ENCODE measurements around the gene PFKFB3. TPM values are rescaled to one million over a fixed set of nuclear protein-coding genes. Genes with fewer than 3 reads are reported as not detected.
"Not testable (repeated sequence)": the region's sequence is repeated elsewhere in the genome, so short reads cannot be mapped to it uniquely, and the experiment has no call there.

PFKFB3 gene
- total RNA-seq, 1 donor from 2014 or later: 137 TPM

- Mint-ChIP-seq H3K4me1 (ENCODE audit: low read depth, unreplicated experiment) (no peaks in the 10 kb centered on the region), H3K27me3 (ENCODE audit: unreplicated experiment) (peaks cover 9% of the 10 kb centered on the region), H3K9me3 (ENCODE audit: unreplicated experiment) (peaks cover 20% of the 10 kb centered on the region), H3K27ac (ENCODE audit: unreplicated experiment) (no peak overlapping the region), H3K36me3 (ENCODE audit: unreplicated experiment) (peaks cover 5% of the 10 kb centered on the region), H3K4me3 (ENCODE audit: unreplicated experiment) (no peak overlapping the region)
- DNase-seq: no peak
- no peak for TF ChIP-seq CTCF (IDR thresholded peaks at IDR 0.05; ENCODE audit: partially characterized antibody, unreplicated experiment)
Observed at GRCh38 chr10:6236349-6237198, 33.8 kb downstream of the PFKFB3 start.

- peaks cover 5% of the 10 kb centered on the region for H3K36me3 Mint-ChIP-seq (ENCODE audit: unreplicated experiment)
- no peak overlapping the region for H3K4me3 Mint-ChIP-seq (ENCODE audit: unreplicated experiment)
- peaks cover 20% of the 10 kb centered on the region for H3K9me3 Mint-ChIP-seq (ENCODE audit: unreplicated experiment)
- no peak overlapping the region for H3K27ac Mint-ChIP-seq (ENCODE audit: unreplicated experiment)
- TF ChIP-seq CTCF (IDR thresholded peaks at IDR 0.05; ENCODE audit: partially characterized antibody, unreplicated experiment): no peak
- no peak for DNase-seq
- peaks cover 9% of the 10 kb centered on the region for H3K27me3 Mint-ChIP-seq (ENCODE audit: unreplicated experiment)
- H3K4me1 Mint-ChIP-seq (ENCODE audit: low read depth, unreplicated experiment): no peaks in the 10 kb centered on the region
Observed at GRCh38 chr10:6237199-6237530, 34.4 kb downstream of the PFKFB3 start.

GRCh38 chr10:6238587-6239212 is 36.0 kb downstream of the PFKFB3 start:
- DNase-seq; H3K4me1 Mint-ChIP-seq (ENCODE audit: low read depth, unreplicated experiment); H3K4me3 Mint-ChIP-seq (ENCODE audit: unreplicated experiment); H3K36me3 Mint-ChIP-seq (ENCODE audit: unreplicated experiment); H3K27ac Mint-ChIP-seq (ENCODE audit: unreplicated experiment); H3K27me3 Mint-ChIP-seq (ENCODE audit: unreplicated experiment): not testable (repeated sequence)
- H3K9me3 Mint-ChIP-seq (ENCODE audit: unreplicated experiment): peaks cover 18% of the 10 kb centered on the region

- Mint-ChIP-seq H3K4me1 (ENCODE audit: low read depth, unreplicated experiment) (no peaks in the 10 kb centered on the region), H3K27me3 (ENCODE audit: unreplicated experiment) (peaks cover 2% of the 10 kb centered on the region), H3K4me3 (ENCODE audit: unreplicated experiment) (no peak overlapping the region), H3K27ac (ENCODE audit: unreplicated experiment) (no peak overlapping the region), H3K36me3 (ENCODE audit: unreplicated experiment) (peaks cover 5% of the 10 kb centered on the region), H3K9me3 (ENCODE audit: unreplicated experiment) (peaks cover 13% of the 10 kb centered on the region)
- DNase-seq: no peak
- no peak for TF ChIP-seq CTCF (IDR thresholded peaks at IDR 0.05; ENCODE audit: partially characterized antibody, unreplicated experiment)
Observed at GRCh38 chr10:6239213-6239991, 36.7 kb downstream of the PFKFB3 start.

GRCh38 chr10:6240254-6240653 is 37.5 kb downstream of the PFKFB3 start:
- H3K4me3 Mint-ChIP-seq (ENCODE audit: unreplicated experiment): no peak overlapping the region
- peaks cover 2% of the 10 kb centered on the region for H3K27me3 Mint-ChIP-seq (ENCODE audit: unreplicated experiment)
- H3K36me3 Mint-ChIP-seq (ENCODE audit: unreplicated experiment): peaks cover 5% of the 10 kb centered on the region
- no peak for TF ChIP-seq CTCF (IDR thresholded peaks at IDR 0.05; ENCODE audit: partially characterized antibody, unreplicated experiment)
- H3K27ac Mint-ChIP-seq (ENCODE audit: unreplicated experiment): no peak overlapping the region
- DNase-seq: no peak
- H3K9me3 Mint-ChIP-seq (ENCODE audit: unreplicated experiment): peaks cover 11% of the 10 kb centered on the region
- no peaks in the 10 kb centered on the region for H3K4me1 Mint-ChIP-seq (ENCODE audit: low read depth, unreplicated experiment)
